GM21786 (cell line): ENCODE measurements around the gene SLC26A3.

Experiments used
- ATAC-seq: cut with Tn5 transposase; IDR thresholded peaks from one replicate; pipeline ENCODE4 v1.9.1; 2021; ENCODE audit not compliant: unreplicated experiment

The SLC26A3 gene

GRCh38 chr7:107751113-107751512, 51.9 kb downstream of the SLC26A3 start:
- ATAC-seq, result no peak

GRCh38 chr7:107746006-107746405, 57.0 kb downstream of the SLC26A3 start:
- ATAC-seq, result no peak

DNA sequence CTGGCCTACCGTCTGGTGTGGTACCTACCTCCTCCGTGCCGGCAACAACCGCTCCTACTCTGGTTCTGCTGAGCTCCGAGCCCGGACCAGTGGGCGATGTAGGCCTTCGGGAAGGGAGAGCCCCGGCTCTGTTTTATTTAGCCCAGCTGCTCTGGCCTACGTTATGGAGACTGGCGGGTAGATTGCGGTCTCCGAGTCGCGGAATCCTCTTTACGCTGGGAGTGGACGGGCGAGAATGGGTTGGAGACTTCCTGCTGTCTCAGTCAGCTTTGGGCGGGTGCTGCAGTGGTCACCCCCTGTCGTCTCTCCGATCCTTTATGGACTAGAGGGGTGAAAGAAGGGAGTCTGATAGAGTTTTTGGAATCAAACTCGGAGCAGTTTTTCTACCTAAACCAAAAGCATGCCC, 58.7 kb downstream of the SLC26A3 start:
- peak; percentile 31 for ATAC-seq

DNA sequence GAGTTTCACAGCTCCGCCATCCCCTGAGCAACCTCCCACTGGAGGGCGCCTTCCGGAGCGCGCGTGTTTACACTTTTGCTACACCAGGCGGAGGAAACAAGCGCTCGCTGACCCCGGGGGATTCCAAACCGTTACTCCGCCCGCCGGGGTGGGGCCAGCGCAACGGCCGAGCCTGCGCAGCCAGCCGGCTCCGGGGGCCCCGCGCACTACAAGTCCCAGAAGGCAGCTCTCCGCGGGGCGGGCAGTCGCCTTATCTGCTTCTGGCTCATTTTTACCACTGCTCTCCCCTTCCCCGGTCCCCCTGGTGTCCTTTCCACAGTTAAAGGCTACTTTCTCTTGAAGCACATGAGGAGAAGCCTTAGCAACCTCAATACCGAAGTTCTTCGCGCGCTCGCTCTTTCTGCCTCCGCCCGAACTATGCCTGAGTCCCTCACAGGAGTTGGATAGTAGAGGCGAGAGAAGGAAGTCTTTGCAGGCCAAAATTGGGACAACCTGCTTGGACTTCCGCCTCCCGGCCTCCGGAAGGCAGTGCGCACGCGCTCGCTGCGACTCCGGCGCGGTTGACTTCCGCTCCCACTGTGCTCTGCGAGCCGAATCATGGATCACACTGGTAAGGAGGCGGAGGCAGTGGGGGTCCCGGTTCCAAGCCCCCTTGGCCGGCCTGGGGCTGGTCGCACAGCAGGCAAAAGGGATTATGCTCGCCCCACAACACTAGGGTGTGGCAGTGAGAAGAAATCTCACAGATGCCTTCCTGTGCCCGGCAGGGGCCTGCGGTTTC, 59.3 kb downstream of the SLC26A3 start, which contains the start of gene CBLL1:
Gene CBLL1, plus strand, starts transcription at position 576 of the 778 bp plus-strand sequence. Its CDS starts 22 bp downstream, at position 598.
- ATAC-seq, result peak; percentile 86

GRCh38 chr7:107742678-107743566, 60.1 kb downstream of the SLC26A3 start:
- peak; percentile 34 for ATAC-seq

- ATAC-seq, result no peak
These were observed 74.7 kb downstream of the SLC26A3 start for GRCh38 chr7:107728276-107728675.

GRCh38 chr7:107726356-107727130, 76.5 kb downstream of the SLC26A3 start:
- ATAC-seq, result no peak

DNA sequence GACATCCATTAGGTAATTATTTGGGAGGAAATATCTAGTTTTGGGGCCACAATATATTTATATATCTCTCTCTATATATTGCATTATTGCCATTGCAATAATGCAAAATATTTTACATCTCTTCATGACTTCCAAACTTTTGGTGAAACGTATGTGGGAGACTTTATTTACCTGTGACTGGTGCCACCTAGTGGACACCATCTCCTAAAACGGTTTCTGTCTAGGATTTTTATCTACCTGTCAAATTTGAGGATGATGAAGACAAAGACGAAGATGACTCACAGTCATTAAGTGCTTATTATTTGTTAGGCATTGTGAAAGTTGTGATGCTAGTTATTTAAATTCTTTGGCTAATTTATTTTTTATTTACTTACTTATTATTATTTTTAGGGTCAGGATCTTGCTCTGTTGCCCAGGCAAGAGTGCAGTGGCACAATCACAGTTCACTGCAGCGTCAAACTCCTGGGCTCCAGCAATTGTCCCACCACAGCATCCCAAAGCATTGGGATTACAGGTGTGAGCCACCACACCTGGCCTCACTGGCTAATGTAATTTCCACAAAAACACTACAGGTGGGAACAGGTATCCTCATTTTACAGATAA, 77.8 kb downstream of the SLC26A3 start:
- no peak for ATAC-seq

- ATAC-seq, result no peak
These were observed 79.8 kb downstream of the SLC26A3 start for GRCh38 chr7:107723255-107723654.

GRCh38 chr7:107721286-107721685, 81.7 kb downstream of the SLC26A3 start:
- ATAC-seq, result no peak

GRCh38 chr7:107718456-107719193, 84.4 kb downstream of the SLC26A3 start:
- no peak for ATAC-seq

- no peak for ATAC-seq
These were observed 87.5 kb downstream of the SLC26A3 start for GRCh38 chr7:107715531-107715930.
